Esophagus squamous epithelium (tissue), 4 donors: ENCODE results near the gene ARL6.

Source experiments
- CTCF ChIP-seq, 6 experiments: fragments of 450-650 bp in 4 of 6; fragments of 200-600 bp in 2 of 6; sonication (generic) in 2 of 6; IDR thresholded peaks; one replicate each; pipeline ENCODE4 v1.5.1; 2016 to 2019; ENCODE audit warnings: antibody characterized with exemption in 6 of 6, mild to moderate bottlenecking in 4 of 6, moderate library complexity in 4 of 6
- POLR2A ChIP-seq, 4 donors: fragments of 450-650 bp; IDR thresholded peaks; one replicate each; pipeline ENCODE4 v1.6.1; 2017; ENCODE audit warnings: antibody characterized with exemption in 4 of 4, mild to moderate bottlenecking in 4 of 4, moderate library complexity in 3 of 4

DNA sequence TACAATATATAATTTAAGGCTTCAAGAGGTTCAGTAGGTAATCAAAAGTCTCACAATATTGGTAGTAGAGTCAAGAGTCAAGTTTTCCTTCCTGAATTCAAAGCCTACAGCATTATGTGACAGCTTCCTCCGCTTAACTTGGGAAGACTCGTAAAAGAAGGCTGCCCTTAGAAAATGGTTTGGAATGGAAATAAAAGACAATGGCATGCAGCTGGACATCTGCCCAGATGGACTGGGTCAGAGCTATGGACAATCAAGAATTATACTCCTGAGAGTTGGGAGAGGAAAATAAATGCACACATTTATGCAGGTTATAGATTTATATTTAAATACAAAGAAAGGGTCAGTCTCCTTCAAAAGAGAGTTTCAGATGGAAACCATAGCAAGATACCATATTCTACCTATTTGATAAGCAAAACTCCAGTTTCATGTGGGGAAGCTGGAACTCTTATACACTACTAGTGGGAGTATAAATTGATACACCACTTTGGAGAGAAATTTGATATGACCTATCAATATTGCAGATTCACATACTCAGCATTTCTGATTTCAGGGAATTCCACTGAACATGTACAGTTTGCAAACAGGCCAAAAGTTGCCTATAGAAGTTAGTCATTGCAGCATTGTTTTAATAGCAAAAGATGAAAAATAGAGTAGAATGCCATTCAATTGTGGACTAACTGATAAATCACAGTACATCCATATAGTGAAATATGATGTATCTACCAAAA lies 63.3 kb downstream of the ARL6 start:
- TF ChIP-seq CTCF (IDR thresholded peaks at IDR 0.05) = no peak
- TF ChIP-seq POLR2A (IDR thresholded peaks at IDR 0.05) = no peak
